Endothelial cell of umbilical vein (primary cell): ENCODE measurements around the gene NLRP3. TPM values are rescaled to one million over a fixed set of nuclear protein-coding genes. Genes with fewer than 3 reads are reported as not detected.

Experiments
- BruUV-seq: library from RNA; stranded (reverse); fragments of 400-500 nt; replicated peaks from 2 replicates; lab custom pipeline; 2021; lab: Mats Ljungman, UMichigan
- CTCF ChIA-PET: fragments of 300-600, 350-600 bp; sonication (Branson Sonifier 250); formaldehyde crosslinking; loops from one replicate; lab custom pipeline; 2021; ENCODE audit warnings: antibody characterized with exemption, inconsistent platforms; lab: Charles Lee
- POLR2A ChIA-PET: fragments of 300-600, 350-600 bp; sonication (Branson Sonifier 250); formaldehyde crosslinking; loops from one replicate; lab custom pipeline; 2021; ENCODE audit warnings: antibody characterized with exemption, inconsistent platforms; lab: Charles Lee
- DNase-seq: peaks from one replicate; pipeline ENCODE4 v3.0.0-alpha.2; 2011; ENCODE audit warnings: low read depth, low spot score
- FAIRE-seq: peaks from 2 replicates; lab custom pipeline; 2011; peaks lifted over from hg19 to GRCh38; lab: Jason Lieb, UNC
- H2AFZ ChIP-seq: 2 replicates; pipeline ENCODE4 v1.6.0; 2012; ENCODE audit warnings: low read depth, low read length, control low read depth, inconsistent platforms
- H3K27ac ChIP-seq: 2 replicates; pipeline ENCODE4 v1.5.1; 2011; ENCODE audit warnings: low read depth, mild to moderate bottlenecking, control low read depth, low read length, moderate library complexity; ENCODE audit not compliant: insufficient read depth
- H3K27me3 ChIP-seq, 2 experiments: 2 replicates each; pipeline versions ENCODE4 v1.6.0 to v1.6.1; 2011; ENCODE audit warnings: low read length in 2 of 2, mixed read lengths in 1 of 2; ENCODE audit not compliant: control insufficient read depth in 2 of 2, insufficient read depth in 2 of 2
- H3K36me3 ChIP-seq, 2 experiments: 2 replicates in 1 of 2; 3 replicates in 1 of 2; pipeline ENCODE4 v1.5.1; 2011; ENCODE audit warnings: low read length in 2 of 2, mild to moderate bottlenecking in 1 of 2, moderate library complexity in 1 of 2; ENCODE audit not compliant: control insufficient read depth in 2 of 2, insufficient read depth in 2 of 2; ENCODE audit errors: extremely low read depth in 1 of 2
- H3K4me1 ChIP-seq: 3 replicates; pipeline ENCODE4 v1.5.1; 2011; ENCODE audit warnings: mild to moderate bottlenecking, low read length; ENCODE audit not compliant: control insufficient read depth, insufficient read depth; ENCODE audit errors: extremely low read depth
- H3K4me2 ChIP-seq: 2 replicates; pipeline ENCODE4 v1.6.1; 2011; ENCODE audit warnings: low read length, control low read depth, mixed read lengths; ENCODE audit not compliant: insufficient read depth
- H3K4me3 ChIP-seq, 3 experiments: fragments of 200-600 bp in 1 of 3; sonication (generic), shearing (Covaris generic) in 1 of 3; replicated peaks in 1 of 3; 2 replicates each; pipeline ENCODE4 v1.5.1; 2011 to 2016; ENCODE audit warnings: control low read depth in 3 of 3, low read length in 3 of 3, mild to moderate bottlenecking in 2 of 3, inconsistent platforms in 1 of 3, low read depth in 1 of 3, moderate library complexity in 1 of 3; ENCODE audit not compliant: insufficient read depth in 1 of 3
- H3K79me2 ChIP-seq: 2 replicates; pipeline ENCODE4 v1.6.0; 2012; ENCODE audit warnings: low read length, inconsistent platforms; ENCODE audit not compliant: control insufficient read depth, insufficient read depth
- H3K9ac ChIP-seq: replicated peaks from 2 replicates; pipeline ENCODE3; 2011; ENCODE audit warnings: low read length, control low read depth; ENCODE audit not compliant: insufficient read depth; ENCODE audit errors: extremely low read depth
- H3K9me1 ChIP-seq: replicated peaks from 3 replicates; pipeline ENCODE4 v1.6.0; 2011; ENCODE audit warnings: mild to moderate bottlenecking, low read length; ENCODE audit not compliant: control insufficient read depth, insufficient read depth; ENCODE audit errors: extremely low read depth
- H3K9me3 ChIP-seq: replicated peaks from 2 replicates; pipeline ENCODE4 v1.5.1; 2012; ENCODE audit warnings: low read length, inconsistent platforms; ENCODE audit not compliant: control insufficient read depth, insufficient read depth
- H4K20me1 ChIP-seq: replicated peaks from 2 replicates; pipeline ENCODE3; 2011; ENCODE audit warnings: mild to moderate bottlenecking, low read length; ENCODE audit not compliant: control insufficient read depth, insufficient read depth; ENCODE audit errors: extremely low read depth
- CTCF ChIP-seq, 2 donors: IDR thresholded peaks; 1 replicate in 1 of 2; 2 replicates in 1 of 2; pipeline ENCODE4 v1.5.1; 2011; ENCODE audit warnings: low read length in 2 of 2, mild to moderate bottlenecking in 2 of 2, moderate library complexity in 2 of 2, control low read depth in 1 of 2, inconsistent platforms in 1 of 2, low read depth in 1 of 2; ENCODE audit not compliant: insufficient read depth in 1 of 2; ENCODE audit errors: extremely low read depth in 1 of 2
- EZH2 ChIP-seq: IDR thresholded peaks from 2 replicates; pipeline ENCODE4 v1.6.1; 2012; ENCODE audit warnings: borderline replicate concordance, low read depth, mild to moderate bottlenecking, moderate library complexity, low read length, inconsistent platforms; ENCODE audit not compliant: severe bottlenecking
- FOS ChIP-seq: IDR thresholded peaks from 2 replicates; pipeline ENCODE4 v1.6.1; 2011; ENCODE audit warnings: mild to moderate bottlenecking, low read length, moderate library complexity, borderline replicate concordance; ENCODE audit not compliant: insufficient read depth
- GATA2 ChIP-seq: IDR thresholded peaks from 2 replicates; pipeline ENCODE4 v1.7.0; 2011; ENCODE audit warnings: low read depth, mild to moderate bottlenecking, moderate library complexity, mixed read lengths, low read length; ENCODE audit not compliant: insufficient read length, insufficient read depth
- JUN ChIP-seq: IDR thresholded peaks from 2 replicates; pipeline ENCODE4 v1.6.1; 2011; ENCODE audit warnings: borderline replicate concordance, low read depth; ENCODE audit not compliant: insufficient read length, insufficient read depth
- MAX ChIP-seq: IDR thresholded peaks from 2 replicates; pipeline ENCODE4 v1.6.1; 2011; ENCODE audit not compliant: insufficient read depth, insufficient read length
- MYC ChIP-seq: IDR thresholded peaks from one replicate; pipeline ENCODE4 v1.6.1; 2011; ENCODE audit warnings: mild to moderate bottlenecking, low read depth, low read length
- POLR2A ChIP-seq: IDR thresholded peaks from 2 replicates; pipeline ENCODE4 v1.6.1; 2012; ENCODE audit warnings: low read depth, mild to moderate bottlenecking, control low read depth, low read length
- POLR2AphosphoS5 ChIP-seq: IDR thresholded peaks from 2 replicates; pipeline ENCODE4 v1.6.1; 2012; ENCODE audit warnings: low read depth, mild to moderate bottlenecking, control low read depth, low read length, moderate library complexity; ENCODE audit not compliant: insufficient read depth
- dilution Hi-C: fragments of 300-500 bp; cut with MboI; formaldehyde crosslinking; loops from one replicate; pipeline ENCODE4 v1.15.0; 2019; ENCODE audit warnings: low sequenced_read_pairs; ENCODE audit not compliant: extremely low pct_ligation_motif_present
- intact Hi-C: fragments of 100-400 bp; cut with micrococcal nuclease; formaldehyde crosslinking; loops from one replicate; pipeline ENCODE4 v1.10.0; 2022
- polyA plus RNA-seq, 4 experiments: library from polyadenylated mRNA; depleted of rRNA in 3 of 4; stranded (reverse) in 3 of 4; unstranded in 1 of 4; fragments of >200 nt; gene quantifications; 2 replicates each; pipeline versions ENCODE4 v1.2.1 to v1.2.3, GENCODE V29; 2011 to 2012; ENCODE audit warnings: missing spikeins in 1 of 4
- total RNA-seq: library from RNA; stranded (reverse); gene quantifications from 2 replicates; pipeline ENCODE4 v1.2.3, GENCODE V29; 2021

Gene NLRP3
- total and polyA plus RNA-seq, 2 donors (not counting 3 experiments of a cell fraction or from before 2014, with no cell fraction given) = 0.24 to 0.29 TPM

GRCh38 chr1:247434005-247434404, 18.0 kb downstream of the NLRP3 start:
- DNase-seq = no peak
- dilution Hi-C loops (no loop called here), intact Hi-C loops (no loop called here)
- Histone ChIP-seq H3K9me1 (no peaks in the 10 kb centered on the region), H2AFZ (no peak overlapping the region), H3K4me3 (no peak overlapping the region), H3K27ac (no peak overlapping the region), H3K9ac (no peak overlapping the region), H3K27me3 (no peaks in the 10 kb centered on the region), H4K20me1 (no peaks in the 10 kb centered on the region), H3K79me2 (no peaks in the 10 kb centered on the region), H3K4me2 (no peak overlapping the region), H3K36me3 (no peaks in the 10 kb centered on the region), H3K9me3 (peaks cover 2% of the 10 kb centered on the region), H3K4me1 (no peaks in the 10 kb centered on the region)
- BruUV-seq = no TSS peak
- TF ChIP-seq GATA2 = no peak
- TF ChIP-seq CTCF (IDR thresholded peaks at IDR 0.05; ENCODE audit: extremely low read depth in 1 of 2, insufficient read depth in 1 of 2, low read depth in 1 of 2, low read length in 2 of 2) = no peak
- no peak for TF ChIP-seq POLR2A
- no peak for TF ChIP-seq EZH2
- TF ChIP-seq POLR2AphosphoS5 = no peak
- TF ChIP-seq FOS = no peak
- no peak for TF ChIP-seq JUN
- no peak for TF ChIP-seq MYC
- no peak for TF ChIP-seq MAX
- POLR2A ChIA-PET = no interaction called here
- FAIRE-seq = no peak
- CTCF ChIA-PET = no interaction called here
